ENCODE measurements around the gene COX20. TPM values are rescaled to one million over a fixed set of nuclear protein-coding genes. Genes with fewer than 3 reads are reported as not detected.

The COX20 gene
- total and polyA plus RNA-seq, 2 of the 4 experiments (the other 2 are of a cell fraction): 13.3 to 27.0 TPM

GRCh38 chr1:244860914-244861610, 25.6 kb downstream of the COX20 start (continued):
- no peak for TF ChIP-seq RAD21 (IDR thresholded peaks at IDR 0.05; ENCODE audit: low read length)

DNA sequence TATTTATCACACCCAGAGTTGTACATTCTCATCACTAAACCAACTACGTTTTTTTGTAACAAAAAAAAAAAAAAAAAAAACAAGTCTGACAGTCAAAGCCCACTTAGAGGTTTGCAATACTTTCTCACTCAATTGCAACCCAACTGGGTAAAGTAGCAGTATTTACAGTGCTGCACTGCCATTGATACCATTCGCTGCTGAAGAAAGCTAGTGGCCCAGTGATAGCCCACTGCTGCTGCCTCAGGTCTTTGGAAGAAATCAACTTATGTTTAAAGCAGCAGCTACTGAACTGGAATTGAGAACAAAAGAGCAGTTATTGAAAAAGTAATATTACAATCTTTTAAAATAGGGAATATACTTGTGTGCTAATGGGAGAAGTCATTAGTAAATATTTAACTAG, 26.2 kb downstream of the COX20 start:
- Histone ChIP-seq H3K4me2 (ENCODE audit: low read depth, low read length) (peak overlapping the region; percentile 100), H3K9me1 (ENCODE audit: insufficient read depth, low read length) (no peaks in the 10 kb centered on the region), H3K18ac (ENCODE audit: low read depth, low read length) (no peak overlapping the region), H2BK120ac (ENCODE audit: low read depth, low read length) (no peak overlapping the region), H4K20me1 (ENCODE audit: insufficient read depth, low read length) (peaks cover 64% of the 10 kb centered on the region), H2BK15ac (ENCODE audit: low read depth, low read length) (no peak overlapping the region), H3K27ac (ENCODE audit: insufficient read depth, low read length) (no peak overlapping the region), H3K56ac (ENCODE audit: extremely low read depth, insufficient read depth, low read length) (no peak overlapping the region), H3K4ac (ENCODE audit: low read depth, low read length) (no peak overlapping the region), H4K5ac (ENCODE audit: low read depth, low read length) (no peak overlapping the region), H2AK5ac (ENCODE audit: low read depth, low read length) (no peak overlapping the region), H4K8ac (ENCODE audit: low read depth in 2 of 2, low read length in 2 of 2) (no peak overlapping the region), H3K4me1 (ENCODE audit: control insufficient read depth, insufficient read depth, low read length) (peaks cover 6% of the 10 kb centered on the region), H3K23ac (ENCODE audit: low read depth, low read length) (no peak overlapping the region), H2AK9ac (replicated peaks; ENCODE audit: low read depth, low read length, poor library complexity) (no peak overlapping the region), H4K91ac (ENCODE audit: insufficient read depth, low read depth, low read length) (no peak overlapping the region), H3K79me1 (ENCODE audit: low read depth in 1 of 2, low read length in 2 of 2) (peaks cover 9 to 25% of the 10 kb centered on the region in 2 experiments; a peak in 3 of 4 replicates), H3K4me3 (ENCODE audit: insufficient read depth, low read depth, low read length) (peak overlapping the region; percentile 74), H2AFZ (replicated peaks; ENCODE audit: low read length, poor library complexity) (no peak overlapping the region), H3K9ac (ENCODE audit: low read depth, low read length) (peak overlapping the region; percentile 95), H3K9me3 (ENCODE audit: control insufficient read depth, insufficient read depth, low read length) (no peaks in the 10 kb centered on the region), H3K36me3 (ENCODE audit: control insufficient read depth, insufficient read depth, low read length) (peaks cover 40% of the 10 kb centered on the region), H3K27me3 (ENCODE audit: control insufficient read depth, insufficient read depth, low read length) (no peaks in the 10 kb centered on the region), H2BK20ac (ENCODE audit: low read depth, low read length) (no peak overlapping the region), H2BK5ac (ENCODE audit: low read depth, low read length, poor library complexity, severe bottlenecking) (no peak overlapping the region), H3K14ac (replicated peaks; ENCODE audit: low read depth, low read length) (no peak overlapping the region)
- ChIA-PET POLR2A (ENCODE audit: unreplicated experiment) (interaction anchor here (1.6 kb wide), 1 partner anchor 103 kb away, joined by 7 read pairs; no protein-coding TSS in a partner anchor), CTCF (interaction anchor here (0.7 to 1.8 kb wide), 6 partner anchors 10 to 181 kb away, joined by 3 to 10 read pairs (median 5); no protein-coding TSS in a partner anchor)
- TF ChIP-seq RCOR1 (IDR thresholded peaks at IDR 0.05; ENCODE audit: insufficient replicate concordance, low read length) (no peak), USF2 (IDR thresholded peaks at IDR 0.05; ENCODE audit: low read depth, low read length) (no peak), MXI1 (IDR thresholded peaks at IDR 0.05; ENCODE audit: borderline replicate concordance, low read depth, low read length) (no peak), BHLHE40 (IDR thresholded peaks at IDR 0.05; ENCODE audit: low read depth, low read length) (no peak), CHD1 (IDR thresholded peaks at IDR 0.05; ENCODE audit: low read depth, low read length) (no peak), ELK1 (IDR thresholded peaks at IDR 0.05; ENCODE audit: borderline replicate concordance, low read depth, low read length) (no peak), RAD21 (IDR thresholded peaks at IDR 0.05; ENCODE audit: low read length) (no peak), POLR2A (IDR thresholded peaks at IDR 0.05; ENCODE audit: low read depth, low read length) (no peak), CEBPB (IDR thresholded peaks at IDR 0.05; ENCODE audit: low read depth, low read length) (no peak), RFX5 (IDR thresholded peaks at IDR 0.05; ENCODE audit: low read depth, low read length) (no peak)
- in situ Hi-C loops (cut with MboI; ENCODE audit: low sequenced_read_pairs) (no loop called here), intact Hi-C loops (cut with micrococcal nuclease) (loop anchor here (1.0 to 2.0 kb wide), 3 partner anchors 57 to 181 kb away; no protein-coding TSS in a partner anchor), dilution Hi-C loops (cut with HindIII; ENCODE audit: low sequenced_read_pairs, unreplicated experiment) (no loop called here)
- DNase-seq (no peak), ATAC-seq (ENCODE audit: low read depth) (no peak)
- WGBS, 2 experiments (ENCODE audit: extremely low coverage in 2 of 2, insufficient read length in 1 of 2): no CpG with 5 or more reads among the region's 2 CpGs
- no TSS peak for BruUV-seq (replicated peaks)

Data from IMR-90 (cell line).